ENCODE data around the gene ISG20L2. TPM values are rescaled to one million over a fixed set of nuclear protein-coding genes. Genes with fewer than 3 reads are reported as not detected.

The ISG20L2 gene
- total RNA-seq, 1 experiment from 2014 or later = 41.7 TPM

DNA sequence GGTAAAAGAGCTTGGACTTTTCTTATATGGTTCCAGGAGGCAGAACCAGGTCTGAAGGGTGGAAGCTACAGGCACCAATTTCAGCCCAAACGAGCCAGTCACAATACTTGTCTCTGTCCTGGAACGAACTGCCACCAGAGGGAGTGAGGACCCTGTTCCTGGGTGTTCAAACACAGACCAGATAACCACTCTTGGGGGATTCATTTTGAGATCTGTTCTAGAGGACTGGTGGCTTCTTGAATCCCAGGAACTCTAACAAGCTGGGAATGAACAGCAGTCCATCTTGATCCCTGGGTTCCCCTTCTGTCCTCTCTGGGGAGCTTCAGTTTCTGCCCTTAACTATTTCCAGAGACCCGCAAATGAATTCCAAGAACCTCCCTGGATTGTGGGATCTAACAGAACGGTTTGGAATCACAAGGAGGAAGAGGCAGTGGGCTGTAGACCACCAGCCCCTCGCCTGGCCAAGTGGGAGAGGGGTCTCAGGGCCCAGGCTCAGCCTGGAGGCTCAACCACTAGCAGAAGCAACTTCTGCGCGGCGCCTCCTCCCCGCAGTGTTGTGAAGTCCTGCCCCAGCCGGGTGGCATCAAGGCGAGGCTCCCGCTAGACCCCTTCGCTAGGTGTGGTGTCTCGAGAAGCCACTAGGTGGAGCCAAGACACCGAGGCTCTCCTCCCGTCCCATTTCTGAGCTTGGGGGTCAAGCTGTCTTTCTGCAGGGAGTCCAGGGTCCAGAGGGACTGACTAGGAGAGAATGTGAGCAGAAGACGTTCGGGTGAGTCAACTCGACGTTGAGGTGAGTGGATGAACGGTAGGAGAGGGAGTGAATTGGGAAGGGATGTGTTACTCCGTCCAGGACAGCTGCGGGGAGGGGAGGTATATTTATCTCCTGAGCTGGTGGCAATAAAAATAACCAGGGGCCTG, 39.3 kb downstream of the ISG20L2 start:
- BruUV-seq (replicated peaks) = no TSS peak
- peak; percentile 81 for DNase-seq (ENCODE audit: low read depth, low spot score)
- Histone ChIP-seq H2AFZ (ENCODE audit: low read depth, low read length, poor library complexity, severe bottlenecking) (peak overlapping the region; percentile 88), H3K27me3 (ENCODE audit: insufficient read depth, low read length) (no peaks in the 10 kb centered on the region), H3K9ac (ENCODE audit: low read length) (peak overlapping the region; percentile 50), H3K4me1 (ENCODE audit: control insufficient read depth in 1 of 2, insufficient read depth in 2 of 2, low read length in 2 of 2) (peaks cover 70 to 90% of the 10 kb centered on the region in 2 experiments), H3K27ac (ENCODE audit: low read depth, low read length) (peak overlapping the region; percentile 49), H3K9me3 (ENCODE audit: control insufficient read depth in 1 of 2, insufficient read depth in 1 of 2, low read depth in 1 of 2, low read length in 2 of 2) (no peaks in the 10 kb centered on the region), H3K9me2 (ENCODE audit: insufficient read depth) (no peaks in the 10 kb centered on the region), H3K79me2 (ENCODE audit: insufficient read depth, low read length) (no peaks in the 10 kb centered on the region), H3K4me3 (replicated peaks in 1 of 2; ENCODE audit: low read depth in 1 of 2, low read length in 2 of 2) (peak overlapping the region; percentile 41 to 55), H3K4me2 (ENCODE audit: low read length) (peak overlapping the region; percentile 84), H4K20me1 (ENCODE audit: insufficient read depth) (no peaks in the 10 kb centered on the region), H3K36me3 (ENCODE audit: control insufficient read depth in 1 of 2, insufficient read depth in 2 of 2, low read length in 2 of 2) (no peaks in the 10 kb centered on the region)
- POLR2A ChIA-PET = interaction anchor here (0.9 to 5.0 kb wide), 15 partner anchors 10 to 201 kb away, joined by 3 to 87 read pairs (median 4); partner anchors contain the start of genes CRABP2, ISG20L2, METTL25B and MRPL24
- intact Hi-C loops (cut with micrococcal nuclease) = loop anchor here (1.0 to 5.0 kb wide), 6 partner anchors 17 to 238 kb away; partner anchors contain the start of genes NTRK1 and PRCC
- RAD21 ChIA-PET (ENCODE audit: low non-redundant PET in 1 of 2, low total read pairs in 2 of 2, uncharacterized antibody in 2 of 2, unreplicated experiment in 2 of 2) = interaction anchor here (0.6 to 4.0 kb wide), 25 partner anchors 15 to 239 kb away, joined by 3 to 67 read pairs (median 5); partner anchors contain the start of genes CRABP2 (in 2 of the 2), ISG20L2 (in 2 of the 2), METTL25B (in 2 of the 2) and NTRK1 (in 2 of the 2)
- CTCF ChIA-PET = interaction anchor here (0.5 to 10.0 kb wide), 41 partner anchors 9 to 319 kb away, joined by 3 to 508 read pairs (median 5); partner anchors contain the start of genes CRABP2, HDGF, INSRR and ISG20L2
- TF ChIP-seq JUND (IDR thresholded peaks at IDR 0.05) = no peak
- peak; percentile 57; the same call in 1 of the 2 replicates for TF ChIP-seq POLR2AphosphoS5 (IDR thresholded peaks at IDR 0.05; ENCODE audit: low read depth, low read length)
- peak; percentile 55 for TF ChIP-seq TCF7L2 (IDR thresholded peaks at IDR 0.05; ENCODE audit: borderline replicate concordance, extremely low read depth, insufficient read depth, insufficient read length)
- no peak for TF ChIP-seq CBX3 (IDR thresholded peaks at IDR 0.05; ENCODE audit: low read depth)
- TF ChIP-seq, protein P1, sequence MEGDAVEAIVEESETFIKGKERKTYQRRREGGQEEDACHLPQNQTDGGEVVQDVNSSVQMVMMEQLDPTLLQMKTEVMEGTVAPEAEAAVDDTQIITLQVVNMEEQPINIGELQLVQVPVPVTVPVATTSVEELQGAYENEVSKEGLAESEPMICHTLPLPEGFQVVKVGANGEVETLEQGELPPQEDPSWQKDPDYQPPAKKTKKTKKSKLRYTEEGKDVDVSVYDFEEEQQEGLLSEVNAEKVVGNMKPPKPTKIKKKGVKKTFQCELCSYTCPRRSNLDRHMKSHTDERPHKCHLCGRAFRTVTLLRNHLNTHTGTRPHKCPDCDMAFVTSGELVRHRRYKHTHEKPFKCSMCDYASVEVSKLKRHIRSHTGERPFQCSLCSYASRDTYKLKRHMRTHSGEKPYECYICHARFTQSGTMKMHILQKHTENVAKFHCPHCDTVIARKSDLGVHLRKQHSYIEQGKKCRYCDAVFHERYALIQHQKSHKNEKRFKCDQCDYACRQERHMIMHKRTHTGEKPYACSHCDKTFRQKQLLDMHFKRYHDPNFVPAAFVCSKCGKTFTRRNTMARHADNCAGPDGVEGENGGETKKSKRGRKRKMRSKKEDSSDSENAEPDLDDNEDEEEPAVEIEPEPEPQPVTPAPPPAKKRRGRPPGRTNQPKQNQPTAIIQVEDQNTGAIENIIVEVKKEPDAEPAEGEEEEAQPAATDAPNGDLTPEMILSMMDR (IDR thresholded peaks at IDR 0.05 in 2 of 3, conservative IDR thresholded peaks at IDR 0.05 in 1 of 3; ENCODE audit: borderline replicate concordance in 1 of 3, insufficient read depth in 1 of 3, low read depth in 2 of 3, low read length in 2 of 3) = peak in 2 of 3 experiments; percentile 69 to 87; a peak in 4 of 6 replicates
- peak; percentile 48 for TF ChIP-seq YY1 (IDR thresholded peaks at IDR 0.05; ENCODE audit: extremely low read depth, insufficient replicate concordance, low read depth, low read length)
- TF ChIP-seq, protein P2, sequence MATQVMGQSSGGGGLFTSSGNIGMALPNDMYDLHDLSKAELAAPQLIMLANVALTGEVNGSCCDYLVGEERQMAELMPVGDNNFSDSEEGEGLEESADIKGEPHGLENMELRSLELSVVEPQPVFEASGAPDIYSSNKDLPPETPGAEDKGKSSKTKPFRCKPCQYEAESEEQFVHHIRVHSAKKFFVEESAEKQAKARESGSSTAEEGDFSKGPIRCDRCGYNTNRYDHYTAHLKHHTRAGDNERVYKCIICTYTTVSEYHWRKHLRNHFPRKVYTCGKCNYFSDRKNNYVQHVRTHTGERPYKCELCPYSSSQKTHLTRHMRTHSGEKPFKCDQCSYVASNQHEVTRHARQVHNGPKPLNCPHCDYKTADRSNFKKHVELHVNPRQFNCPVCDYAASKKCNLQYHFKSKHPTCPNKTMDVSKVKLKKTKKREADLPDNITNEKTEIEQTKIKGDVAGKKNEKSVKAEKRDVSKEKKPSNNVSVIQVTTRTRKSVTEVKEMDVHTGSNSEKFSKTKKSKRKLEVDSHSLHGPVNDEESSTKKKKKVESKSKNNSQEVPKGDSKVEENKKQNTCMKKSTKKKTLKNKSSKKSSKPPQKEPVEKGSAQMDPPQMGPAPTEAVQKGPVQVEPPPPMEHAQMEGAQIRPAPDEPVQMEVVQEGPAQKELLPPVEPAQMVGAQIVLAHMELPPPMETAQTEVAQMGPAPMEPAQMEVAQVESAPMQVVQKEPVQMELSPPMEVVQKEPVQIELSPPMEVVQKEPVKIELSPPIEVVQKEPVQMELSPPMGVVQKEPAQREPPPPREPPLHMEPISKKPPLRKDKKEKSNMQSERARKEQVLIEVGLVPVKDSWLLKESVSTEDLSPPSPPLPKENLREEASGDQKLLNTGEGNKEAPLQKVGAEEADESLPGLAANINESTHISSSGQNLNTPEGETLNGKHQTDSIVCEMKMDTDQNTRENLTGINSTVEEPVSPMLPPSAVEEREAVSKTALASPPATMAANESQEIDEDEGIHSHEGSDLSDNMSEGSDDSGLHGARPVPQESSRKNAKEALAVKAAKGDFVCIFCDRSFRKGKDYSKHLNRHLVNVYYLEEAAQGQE (IDR thresholded peaks at IDR 0.05; ENCODE audit: low read depth) = no peak
- peak; percentile 77 for ATAC-seq

All from HCT116 (cell line).